Left lung (tissue), 10 donors: Measurements from ENCODE around the gene ADCK2. TPM values are rescaled to one million over a fixed set of nuclear protein-coding genes. Genes with fewer than 3 reads are reported as not detected.
"Not testable (repeated sequence)": the region's sequence is repeated elsewhere in the genome, so short reads cannot be mapped to it uniquely, and the experiment has no call there.

Experiments
- ATAC-seq: fragments of 200-7000 bp; cut with Tn5 transposase; one replicate; pipeline ENCODE4 v1.9.1; 2020; ENCODE audit warnings: moderate library complexity
- DNase-seq, 4 donors: peaks; one replicate each; pipeline ENCODE4 v3.0.0-alpha.2; 2013 to 2020
- H3K27ac ChIP-seq, 2 donors: fragments of 200-600 bp; sonication (generic) in 1 of 2; one replicate each; pipeline versions ENCODE4 v1.5.0 to v1.8.0; 2020 to 2021
- H3K27me3 ChIP-seq, 2 donors: fragments of 200-600 bp; sonication (generic) in 1 of 2; one replicate each; pipeline versions ENCODE4 v1.5.0 to v1.8.0; 2020 to 2021
- H3K36me3 ChIP-seq, 2 donors: fragments of 200-600 bp; sonication (generic) in 1 of 2; one replicate each; pipeline versions ENCODE4 v1.5.0 to v1.8.0; 2020 to 2021
- H3K4me1 ChIP-seq, 2 donors: fragments of 200-600 bp; one replicate each; pipeline ENCODE4 v1.8.0; 2021
- H3K4me3 ChIP-seq, 2 donors: fragments of 200-600 bp; sonication (generic) in 1 of 2; one replicate each; pipeline versions ENCODE4 v1.5.0 to v1.8.0; 2020 to 2021; ENCODE audit warnings: mild to moderate bottlenecking in 1 of 2
- H3K9me3 ChIP-seq, 2 donors: fragments of 200-600 bp; sonication (generic) in 1 of 2; one replicate each; pipeline versions ENCODE4 v1.5.0 to v1.8.0; 2020 to 2021
- CTCF ChIP-seq, 2 donors: fragments of 200-600 bp; sonication (generic) in 1 of 2; IDR thresholded peaks; one replicate each; pipeline versions ENCODE4 v1.5.0 to v1.8.0; 2021; ENCODE audit warnings: antibody characterized with exemption in 2 of 2
- intact Hi-C, 2 donors: fragments of 100-400 bp; cut with DNase I; formaldehyde crosslinking; loops; one replicate each; pipeline versions ENCODE4 v1.11.2 to v1.14.2; 2022
- polyA plus RNA-seq, 6 donors: library from polyadenylated mRNA; unstranded; fragments of 120-200 nt; gene quantifications; one replicate each; pipeline ENCODE4 v1.2.1, GENCODE V29; 2013; ENCODE audit not compliant: insufficient read length in 6 of 6
- total RNA-seq, 2 donors: library from RNA; stranded (reverse); fragmentation: NEBNext Ultra II Directional; extraction: Animal tissue kit (Norgen Biotek cat#: 25700); gene quantifications; one replicate each; pipeline ENCODE4 v1.2.1, GENCODE V29; 2021
- donor health status: DM: no; HTN: yes; CAD: no.
- donor health status: DM: no; HTN: no; CAD: no.

Gene ADCK2
- total and polyA plus RNA-seq, 8 donors = 14.5 to 22.0 (median 17.7) TPM

GRCh38 chr7:140738280-140738679 is 65.5 kb downstream of the ADCK2 start:
- intact Hi-C loops = no loop called here
- Histone ChIP-seq H3K4me1 (no peaks in the 10 kb centered on the region), H3K27ac (no peak overlapping the region), H3K9me3 (no peaks in the 10 kb centered on the region), H3K27me3 (no peaks in the 10 kb centered on the region), H3K36me3 (peaks cover 0 to 53% of the 10 kb centered on the region in 2 donors), H3K4me3 (no peak overlapping the region)
- TF ChIP-seq CTCF (IDR thresholded peaks at IDR 0.05) = no peak
- ATAC-seq (peak; percentile 66), DNase-seq (no peak)

GRCh38 chr7:140743255-140743654 is 70.5 kb downstream of the ADCK2 start:
- ATAC-seq, H3K4me3 ChIP-seq, H3K27ac ChIP-seq, H3K27me3 ChIP-seq, H3K4me1 ChIP-seq, H3K9me3 ChIP-seq, DNase-seq, intact Hi-C loops: not testable (repeated sequence)
- H3K36me3 ChIP-seq = peaks cover 0 to 38% of the 10 kb centered on the region in 2 donors

- peaks cover 0 to 5% of the 10 kb centered on the region in 2 donors for H3K4me1 ChIP-seq
- peaks cover 0 to 36% of the 10 kb centered on the region in 2 donors for H3K36me3 ChIP-seq
- no peak overlapping the region for H3K27ac ChIP-seq
- H3K9me3 ChIP-seq = no peaks in the 10 kb centered on the region
- no peak overlapping the region for H3K4me3 ChIP-seq
- intact Hi-C loops = no loop called here
- no peaks in the 10 kb centered on the region for H3K27me3 ChIP-seq
- TF ChIP-seq CTCF (IDR thresholded peaks at IDR 0.05) = no peak
- no peak for DNase-seq
- ATAC-seq = no peak
These were observed 71.3 kb downstream of the ADCK2 start for GRCh38 chr7:140744005-140744404.

Other genes starting within 250 kb of the ADCK2 start
- 10 to 100 TPM; 78.1 to 87.9 TPM for gene MKRN1, start 193.4 kb upstream of the ADCK2 start, total RNA-seq
- 100 to 1,000 TPM in 4 of 6 donors, 10 to 100 TPM in 2; 97.8 to 121 (median 112) TPM for gene MKRN1, start 193.4 kb upstream of the ADCK2 start, polyA plus RNA-seq
- gene DENND2A, start 32.1 kb upstream of the ADCK2 start, total RNA-seq = 10 to 100 TPM in 1 of 2 donors, 1 to 10 TPM in 1; 9.3 to 17.4 TPM
- gene DENND2A, start 32.1 kb upstream of the ADCK2 start, polyA plus RNA-seq = 10 to 100 TPM; 35.8 to 47.2 (median 41.2) TPM
- gene NDUFB2, start 23.8 kb downstream of the ADCK2 start, total RNA-seq = 100 to 1,000 TPM; 176 to 242 TPM
- 100 to 1,000 TPM; 127 to 163 (median 137) TPM for gene NDUFB2, start 23.8 kb downstream of the ADCK2 start, polyA plus RNA-seq